HEK293 (cell line): ENCODE results near the gene KMT2D.

ENCODE experiments used
- HOXD13 ChIP-seq: sonication (generic); formaldehyde crosslinking; IDR thresholded peaks from 2 replicates; pipeline ENCODE4 v1.8.0; 2022; ENCODE audit warnings: missing genetic modification reagents, borderline replicate concordance
- IKZF3 ChIP-seq: fragments of 450-650 bp; IDR thresholded peaks from 2 replicates; pipeline ENCODE4 v1.5.0; 2018; ENCODE audit warnings: missing biosample characterization, mild to moderate bottlenecking, missing genetic modification characterization, moderate library complexity
- KLF16 ChIP-seq: fragments of 450-650 bp; formaldehyde crosslinking; IDR thresholded peaks from 2 replicates; pipeline ENCODE4 v1.5.1; 2017; ENCODE audit warnings: missing biosample characterization, missing genetic modification characterization
- MYNN ChIP-seq: fragments of 450-650 bp; formaldehyde crosslinking; IDR thresholded peaks from 2 replicates; pipeline ENCODE4 v1.5.1; 2016; ENCODE audit warnings: missing biosample characterization, missing genetic modification characterization, borderline replicate concordance
- PATZ1 ChIP-seq: fragments of 450-650 bp; formaldehyde crosslinking; IDR thresholded peaks from 2 replicates; pipeline ENCODE4 v1.5.1; 2016; ENCODE audit warnings: missing biosample characterization, missing genetic modification characterization
- PRDM4 ChIP-seq: fragments of 450-650 bp; formaldehyde crosslinking; IDR thresholded peaks from 2 replicates; pipeline ENCODE4 v1.5.1; 2017; ENCODE audit warnings: missing biosample characterization, missing genetic modification characterization
- TCF7L2 ChIP-seq: IDR thresholded peaks from 2 replicates; pipeline ENCODE4 v1.6.1; 2011; ENCODE audit warnings: low read depth, mild to moderate bottlenecking, inconsistent platforms, low read length, moderate library complexity, borderline replicate concordance
- ZBTB21 ChIP-seq: fragments of 450-650 bp; formaldehyde crosslinking; IDR thresholded peaks from 2 replicates; pipeline ENCODE4 v1.5.1; 2017; ENCODE audit warnings: missing biosample characterization, missing genetic modification characterization
- ZBTB44 ChIP-seq: fragments of 450-650 bp; IDR thresholded peaks from 2 replicates; pipeline ENCODE4 v1.5.1; 2018; ENCODE audit warnings: missing biosample characterization, mild to moderate bottlenecking, missing genetic modification characterization
- ZBTB49 ChIP-seq: fragments of 450-650 bp; formaldehyde crosslinking; IDR thresholded peaks from 2 replicates; pipeline ENCODE4 v1.5.1; 2016; ENCODE audit warnings: missing biosample characterization, missing genetic modification characterization, low read depth
- ZNF114 ChIP-seq: fragments of 450-650 bp; formaldehyde crosslinking; IDR thresholded peaks from 2 replicates; pipeline ENCODE4 v1.5.0; 2017; ENCODE audit warnings: missing biosample characterization, missing genetic modification characterization
- ZNF138 ChIP-seq: fragments of 450-650 bp; formaldehyde crosslinking; IDR thresholded peaks from 2 replicates; pipeline ENCODE4 v1.5.1; 2016; ENCODE audit warnings: missing biosample characterization, missing genetic modification characterization, borderline replicate concordance
- ZNF2 ChIP-seq: fragments of 450-650 bp; formaldehyde crosslinking; IDR thresholded peaks from 2 replicates; pipeline ENCODE4 v1.5.1; 2016; ENCODE audit warnings: missing biosample characterization, missing genetic modification characterization
- ZNF202 ChIP-seq: fragments of 450-650 bp; formaldehyde crosslinking; IDR thresholded peaks from 2 replicates; pipeline ENCODE4 v1.5.1; 2016; ENCODE audit warnings: missing biosample characterization, missing genetic modification characterization, borderline replicate concordance
- ZNF211 ChIP-seq: fragments of 450-650 bp; formaldehyde crosslinking; IDR thresholded peaks from 2 replicates; pipeline ENCODE4 v1.5.1; 2016; ENCODE audit warnings: low read depth, missing biosample characterization, missing genetic modification characterization
- ZNF223 ChIP-seq: fragments of 450-650 bp; formaldehyde crosslinking; IDR thresholded peaks from 2 replicates; pipeline ENCODE4 v1.5.1; 2016; ENCODE audit warnings: missing biosample characterization, missing genetic modification characterization
- ZNF24 ChIP-seq: fragments of 450-650 bp; formaldehyde crosslinking; IDR thresholded peaks from 2 replicates; pipeline ENCODE4 v1.5.1; 2016; ENCODE audit warnings: missing biosample characterization, missing genetic modification characterization
- ZNF501 ChIP-seq: fragments of 450-650 bp; formaldehyde crosslinking; IDR thresholded peaks from 2 replicates; pipeline ENCODE4 v1.5.1; 2016; ENCODE audit warnings: missing biosample characterization, missing genetic modification characterization
- ZNF549 ChIP-seq: fragments of 450-650 bp; IDR thresholded peaks from 2 replicates; pipeline ENCODE4 v1.5.1; 2018; ENCODE audit warnings: missing biosample characterization, missing genetic modification characterization, mild to moderate bottlenecking, inconsistent platforms, moderate library complexity
- ZNF558 ChIP-seq: fragments of 450-650 bp; formaldehyde crosslinking; IDR thresholded peaks from 2 replicates; pipeline ENCODE4 v1.5.1; 2016; ENCODE audit warnings: missing biosample characterization, missing genetic modification characterization
- ZNF585B ChIP-seq: fragments of 450-650 bp; formaldehyde crosslinking; IDR thresholded peaks from 2 replicates; pipeline ENCODE4 v1.5.1; 2016; ENCODE audit warnings: missing biosample characterization, missing genetic modification characterization
- ZNF600 ChIP-seq: fragments of 450-650 bp; formaldehyde crosslinking; IDR thresholded peaks from 2 replicates; pipeline ENCODE4 v1.5.1; 2016; ENCODE audit warnings: missing biosample characterization, missing genetic modification characterization
- ZNF621 ChIP-seq: fragments of 450-650 bp; formaldehyde crosslinking; IDR thresholded peaks from 2 replicates; pipeline ENCODE4 v1.5.1; 2017; ENCODE audit warnings: missing biosample characterization, missing genetic modification characterization
- ZNF629 ChIP-seq: fragments of 450-650 bp; formaldehyde crosslinking; IDR thresholded peaks from 2 replicates; pipeline ENCODE4 v1.5.1; 2017; ENCODE audit warnings: missing biosample characterization, missing genetic modification characterization
- ZNF660 ChIP-seq: fragments of 450-650 bp; IDR thresholded peaks from 2 replicates; pipeline ENCODE4 v1.5.1; 2018; ENCODE audit warnings: missing biosample characterization, mild to moderate bottlenecking, missing genetic modification characterization
- ZNF707 ChIP-seq: fragments of 450-650 bp; formaldehyde crosslinking; IDR thresholded peaks from 2 replicates; pipeline ENCODE4 v1.5.1; 2016; ENCODE audit warnings: missing biosample characterization, missing genetic modification characterization
- ZNF76 ChIP-seq: fragments of 450-650 bp; formaldehyde crosslinking; IDR thresholded peaks from 2 replicates; pipeline ENCODE4; 2016; ENCODE audit warnings: low read depth, missing biosample characterization, missing genetic modification characterization, borderline replicate concordance
- ZNF792 ChIP-seq: fragments of 450-650 bp; formaldehyde crosslinking; IDR thresholded peaks from 2 replicates; pipeline ENCODE4 v1.5.1; 2016; ENCODE audit warnings: missing biosample characterization, missing genetic modification characterization
- ZNF843 ChIP-seq: fragments of 450-650 bp; formaldehyde crosslinking; IDR thresholded peaks from 2 replicates; pipeline ENCODE4 v1.5.1; 2016; ENCODE audit warnings: missing biosample characterization, missing genetic modification characterization
- ZSCAN23 ChIP-seq: fragments of 450-650 bp; formaldehyde crosslinking; IDR thresholded peaks from 2 replicates; pipeline ENCODE4 v1.5.1; 2016; ENCODE audit warnings: missing biosample characterization, missing genetic modification characterization
- ZSCAN4 ChIP-seq: fragments of 450-650 bp; formaldehyde crosslinking; IDR thresholded peaks from 2 replicates; pipeline ENCODE4 v1.5.1; 2017; ENCODE audit warnings: missing biosample characterization, missing genetic modification characterization

Gene KMT2D

GRCh38 chr12:49060237-49061156 is at the start of gene KMT2D (continued):
- TF ChIP-seq ZSCAN4 (tag by site-specific recombination) (peak; percentile 90), KLF16 (tag by site-specific recombination) (peak; percentile 99), ZNF76 (tag by site-specific recombination) (peak; percentile 94), ZNF549 (no peak), ZNF223 (tag by site-specific recombination) (no peak; the same call in 1 of the 2 replicates), ZNF114 (tag by site-specific recombination) (no peak), ZBTB21 (tag by site-specific recombination) (peak; percentile 88), ZNF138 (no peak), ZNF792 (tag by site-specific recombination) (peak; percentile 87; the same call in 1 of the 2 replicates), ZNF501 (tag by site-specific recombination) (peak; percentile 100), ZNF558 (tag by site-specific recombination) (peak; percentile 84), ZBTB49 (tag by site-specific recombination) (peak; percentile 77), PRDM4 (tag by site-specific recombination) (peak; percentile 87), ZSCAN23 (tag by site-specific recombination) (peak; percentile 98), ZNF629 (peak; percentile 92), ZNF2 (peak; percentile 97), TCF7L2 (no peak), ZBTB44 (peak; percentile 90), ZNF660 (tag by site-specific recombination) (peak; percentile 93), ZNF707 (tag by site-specific recombination) (no peak), ZNF843 (tag by site-specific recombination) (peak; percentile 85), ZNF202 (no peak), ZNF24 (tag by site-specific recombination) (peak; percentile 98), ZNF621 (tag by site-specific recombination) (no peak; the same call in 1 of the 2 replicates), ZNF600 (tag by site-specific recombination) (peak; percentile 76), MYNN (peak; percentile 79), ZNF585B (tag by site-specific recombination) (peak; percentile 17; the same call in 1 of the 2 replicates), HOXD13 (CRISPR knock-in tag) (no peak), IKZF3 (tag by site-specific recombination) (peak; percentile 85; the same call in 1 of the 2 replicates), PATZ1 (tag by site-specific recombination) (peak; percentile 99), ZNF211 (tag by site-specific recombination) (no peak)
